RWPE2 (cell line): ENCODE data around the gene CCSER1.

Source experiments
- ATAC-seq: fragments of 200-7000 bp; cut with Tn5 transposase; 3 replicates; pipeline ENCODE4 v1.9.1; 2021; ENCODE audit warnings: low read depth
- DNase-seq: peaks from one replicate; pipeline ENCODE4 v3.0.0-alpha.2; 2020; ENCODE audit warnings: low spot score
- H3K27ac ChIP-seq: fragments of 450-650 bp; 2 replicates; pipeline ENCODE4 v1.5.1; 2017; ENCODE audit warnings: mild to moderate bottlenecking; ENCODE audit not compliant: poor library complexity, severe bottlenecking
- H3K27me3 ChIP-seq: fragments of 250-450 bp; sonication (Bioruptor Pico); 2 replicates; pipeline ENCODE4 v1.5.1; 2021; ENCODE audit warnings: mild to moderate bottlenecking, moderate library complexity; ENCODE audit not compliant: insufficient read depth, poor library complexity, severe bottlenecking
- H3K36me3 ChIP-seq: fragments of 250-450 bp; sonication (Bioruptor Pico); 2 replicates; pipeline ENCODE4 v1.5.1; 2020; ENCODE audit warnings: low read depth, mild to moderate bottlenecking, moderate library complexity
- H3K4me1 ChIP-seq: fragments of 250-450 bp; sonication (Bioruptor Pico); 2 replicates; pipeline ENCODE4 v1.5.1; 2021; ENCODE audit warnings: mild to moderate bottlenecking, moderate library complexity; ENCODE audit not compliant: insufficient read depth, poor library complexity, severe bottlenecking
- H3K4me3 ChIP-seq: fragments of 250-450 bp; sonication (Bioruptor Pico); 2 replicates; pipeline ENCODE4 v1.5.1; 2021; ENCODE audit warnings: mild to moderate bottlenecking, moderate library complexity; ENCODE audit not compliant: severe bottlenecking
- H3K9me3 ChIP-seq: fragments of 250-450 bp; sonication (Bioruptor Pico); 2 replicates; pipeline ENCODE4 v1.5.1; 2021; ENCODE audit warnings: mild to moderate bottlenecking, moderate library complexity; ENCODE audit not compliant: severe bottlenecking
- TF ChIP-seq, protein P1 (sequence below): fragments of 450-650 bp; IDR thresholded peaks from one replicate; pipeline ENCODE4 v1.5.1; 2017; ENCODE audit warnings: mild to moderate bottlenecking, moderate library complexity; ENCODE audit not compliant: poor library complexity, severe bottlenecking

The CCSER1 gene

DNA sequence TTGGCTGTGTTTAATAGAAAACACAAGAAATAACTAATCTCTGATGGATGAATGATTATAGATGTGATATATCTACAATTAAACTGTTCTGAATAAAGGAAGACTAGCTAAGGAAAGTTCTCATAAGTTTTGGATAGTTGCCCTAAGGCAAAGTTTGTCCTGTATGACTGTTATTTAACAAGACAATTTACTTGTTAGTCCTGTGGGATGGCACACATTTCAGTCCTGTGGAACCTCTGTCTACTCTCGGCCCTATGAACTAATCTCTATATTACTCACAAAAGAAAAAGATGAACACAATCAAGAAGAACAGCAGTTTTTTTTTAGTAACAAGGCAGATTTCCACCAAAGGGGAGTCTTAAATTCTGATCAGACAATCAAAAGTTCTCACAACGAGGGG is 314.6 kb downstream of the CCSER1 start:
- ATAC-seq (no peak), DNase-seq (no peak)
- H3K27ac ChIP-seq, result peak overlapping the region; percentile 97
- TF ChIP-seq, protein P1, sequence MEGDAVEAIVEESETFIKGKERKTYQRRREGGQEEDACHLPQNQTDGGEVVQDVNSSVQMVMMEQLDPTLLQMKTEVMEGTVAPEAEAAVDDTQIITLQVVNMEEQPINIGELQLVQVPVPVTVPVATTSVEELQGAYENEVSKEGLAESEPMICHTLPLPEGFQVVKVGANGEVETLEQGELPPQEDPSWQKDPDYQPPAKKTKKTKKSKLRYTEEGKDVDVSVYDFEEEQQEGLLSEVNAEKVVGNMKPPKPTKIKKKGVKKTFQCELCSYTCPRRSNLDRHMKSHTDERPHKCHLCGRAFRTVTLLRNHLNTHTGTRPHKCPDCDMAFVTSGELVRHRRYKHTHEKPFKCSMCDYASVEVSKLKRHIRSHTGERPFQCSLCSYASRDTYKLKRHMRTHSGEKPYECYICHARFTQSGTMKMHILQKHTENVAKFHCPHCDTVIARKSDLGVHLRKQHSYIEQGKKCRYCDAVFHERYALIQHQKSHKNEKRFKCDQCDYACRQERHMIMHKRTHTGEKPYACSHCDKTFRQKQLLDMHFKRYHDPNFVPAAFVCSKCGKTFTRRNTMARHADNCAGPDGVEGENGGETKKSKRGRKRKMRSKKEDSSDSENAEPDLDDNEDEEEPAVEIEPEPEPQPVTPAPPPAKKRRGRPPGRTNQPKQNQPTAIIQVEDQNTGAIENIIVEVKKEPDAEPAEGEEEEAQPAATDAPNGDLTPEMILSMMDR, result no peak
- H3K4me1 ChIP-seq, result peaks cover 50% of the 10 kb centered on the region
- no peaks in the 10 kb centered on the region for H3K9me3 ChIP-seq
- H3K4me3 ChIP-seq, result no peak overlapping the region
- H3K27me3 ChIP-seq, result no peaks in the 10 kb centered on the region
- no peaks in the 10 kb centered on the region for H3K36me3 ChIP-seq

GRCh38 chr4:90442619-90443018 is 315.4 kb downstream of the CCSER1 start:
- Histone ChIP-seq H3K4me1 (peaks cover 50% of the 10 kb centered on the region), H3K4me3 (no peak overlapping the region), H3K36me3 (no peaks in the 10 kb centered on the region), H3K27me3 (no peaks in the 10 kb centered on the region), H3K9me3 (no peaks in the 10 kb centered on the region), H3K27ac (peak overlapping the region; percentile 97)
- DNase-seq (no peak), ATAC-seq (no peak)
- TF ChIP-seq, protein P1, result no peak

DNA sequence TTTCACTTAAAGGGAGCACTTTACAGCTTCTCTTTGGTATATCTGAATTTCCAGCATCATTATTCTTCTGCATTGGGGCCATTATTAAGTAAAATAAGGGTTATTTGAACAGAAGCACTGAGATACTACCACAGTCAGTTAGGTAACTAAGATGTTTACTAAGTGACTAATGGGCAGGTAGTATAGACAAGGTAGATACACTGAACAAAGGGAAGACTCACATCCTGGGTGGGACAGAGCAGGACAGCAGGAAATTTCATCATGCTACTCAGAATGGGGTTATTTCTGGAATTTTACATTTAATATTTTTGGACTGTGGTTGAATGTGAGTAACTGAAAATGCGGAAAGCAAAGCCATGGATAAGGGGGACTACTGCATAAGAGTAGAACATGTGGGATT is 316.0 kb downstream of the CCSER1 start:
- Histone ChIP-seq H3K4me1 (peaks cover 50% of the 10 kb centered on the region), H3K4me3 (no peak overlapping the region), H3K27me3 (no peaks in the 10 kb centered on the region), H3K27ac (peak overlapping the region; percentile 97), H3K9me3 (no peaks in the 10 kb centered on the region), H3K36me3 (no peaks in the 10 kb centered on the region)
- no peak for DNase-seq
- TF ChIP-seq, protein P1, result no peak
- peak; percentile 95 for ATAC-seq

GRCh38 chr4:90444904-90445303 is 317.7 kb downstream of the CCSER1 start:
- H3K9me3 ChIP-seq, result no peaks in the 10 kb centered on the region

DNA sequence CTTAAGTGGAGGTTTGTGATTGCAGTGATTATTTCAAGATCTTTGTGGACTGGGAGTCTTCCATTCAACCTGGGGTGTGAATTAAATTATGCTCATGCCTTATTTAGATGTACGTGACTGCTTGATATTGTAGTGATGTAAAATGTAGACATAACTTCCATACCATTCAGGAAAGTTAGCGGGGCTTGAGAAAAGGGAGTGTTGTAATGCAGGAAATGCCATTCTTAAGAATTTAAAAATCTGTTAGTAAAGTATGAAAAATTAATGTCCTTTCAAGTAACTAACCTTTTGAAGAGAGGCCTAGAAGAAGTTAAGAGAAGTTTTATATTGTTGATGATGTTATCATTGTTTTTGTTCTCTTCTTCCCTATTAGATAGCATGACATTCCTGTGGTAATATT is 318.2 kb downstream of the CCSER1 start:
- Histone ChIP-seq H3K27me3 (no peaks in the 10 kb centered on the region), H3K27ac (peak overlapping the region; percentile 97), H3K9me3 (no peaks in the 10 kb centered on the region), H3K4me1 (peaks cover 50% of the 10 kb centered on the region), H3K36me3 (no peaks in the 10 kb centered on the region), H3K4me3 (no peak overlapping the region)
- DNase-seq (no peak), ATAC-seq (peak; percentile 64)
- TF ChIP-seq, protein P1, result no peak

More at GRCh38 chr4:90444904-90445303, 317.7 kb downstream of the CCSER1 start:
- TF ChIP-seq, protein P1, result no peak
- DNase-seq (no peak), ATAC-seq (peak; percentile 64)
- Histone ChIP-seq H3K4me3 (no peak overlapping the region), H3K27me3 (no peaks in the 10 kb centered on the region), H3K36me3 (no peaks in the 10 kb centered on the region), H3K4me1 (peaks cover 50% of the 10 kb centered on the region), H3K27ac (peak overlapping the region; percentile 97)
